Body of pancreas (tissue), 4 donors: Measurements from ENCODE around the gene TTLL11.

Experiments
- CTCF ChIP-seq, 7 experiments: fragments of 450-650 bp in 4 of 7; fragments of 200-600 bp in 3 of 7; sonication (generic) in 3 of 7; IDR thresholded peaks; one replicate each; pipeline ENCODE4 v1.5.1; 2016 to 2019; ENCODE audit warnings: antibody characterized with exemption in 7 of 7
- POLR2A ChIP-seq, 3 donors: fragments of 450-650 bp; IDR thresholded peaks; one replicate each; pipeline ENCODE4 v1.6.1; 2016; ENCODE audit warnings: antibody characterized with exemption in 3 of 3, mild to moderate bottlenecking in 2 of 3

GRCh38 chr9:121881920-121882500 lies 211.1 kb downstream of the TTLL11 start:
- no peak for TF ChIP-seq CTCF (IDR thresholded peaks at IDR 0.05)
- no peak for TF ChIP-seq POLR2A (IDR thresholded peaks at IDR 0.05)
